Astrocyte of the spinal cord (primary cell): Measurements from ENCODE around the gene ZNF853.

ENCODE experiments used
- DNase-seq: peaks from one replicate; pipeline ENCODE4 v3.0.0; 2011; ENCODE audit warnings: low read depth, low spot score
- H3K4me3 ChIP-seq: 2 replicates; pipeline ENCODE4 v1.5.1; 2011; ENCODE audit warnings: low read depth, mild to moderate bottlenecking, low read length, moderate library complexity
- in situ Hi-C: cut with HindIII; loops from 2 replicates; pipeline ENCODE4 v1.10.0; 2017; ENCODE audit warnings: low sequenced_read_pairs
- TF ChIP-seq, protein P1 (sequence below): IDR thresholded peaks from 2 replicates; pipeline ENCODE4 v1.5.1; 2012; ENCODE audit warnings: low read depth, mild to moderate bottlenecking, low read length, inconsistent platforms

Gene ZNF853

DNA sequence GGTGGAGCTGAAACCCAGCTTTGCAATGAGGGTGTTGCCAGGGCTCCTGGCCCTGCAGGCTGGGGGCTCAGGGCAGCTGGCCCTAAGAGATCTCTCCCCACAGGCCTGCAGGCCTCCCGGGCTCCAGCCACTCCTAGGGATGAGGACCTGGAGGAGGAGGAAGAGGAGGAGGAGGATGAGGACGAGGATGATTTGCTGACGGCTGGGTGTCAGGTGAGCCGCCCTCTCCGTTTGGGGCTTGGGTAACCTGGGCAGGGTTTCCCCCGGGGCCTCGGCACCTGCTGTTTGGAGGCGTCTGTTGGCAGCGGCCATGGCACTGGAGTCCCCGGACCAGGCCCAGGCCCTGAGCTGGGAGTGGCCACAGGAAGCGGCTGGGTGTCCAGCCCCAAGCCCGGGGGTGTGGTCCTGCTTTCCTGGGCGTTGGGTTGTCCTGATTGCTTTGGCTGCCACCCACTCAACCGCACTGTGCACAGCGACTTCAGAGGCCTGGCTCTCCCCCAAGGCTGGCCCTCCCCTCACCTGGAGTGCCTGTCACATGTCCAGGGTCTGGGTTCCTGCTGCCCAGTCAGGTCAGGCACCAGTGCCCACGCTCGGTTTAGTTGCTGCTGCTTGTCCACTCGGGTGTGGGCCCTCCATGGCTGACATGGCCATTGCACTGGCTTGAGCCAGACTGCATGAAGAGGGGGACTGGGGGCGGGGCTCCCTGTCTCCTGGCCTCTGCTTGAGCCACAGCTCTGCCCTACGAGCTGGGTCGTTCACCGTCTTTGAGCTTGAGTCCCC is 27.6 kb downstream of the ZNF853 start:
- no peak for DNase-seq
- H3K4me3 ChIP-seq: no peak overlapping the region
- TF ChIP-seq, protein P1, sequence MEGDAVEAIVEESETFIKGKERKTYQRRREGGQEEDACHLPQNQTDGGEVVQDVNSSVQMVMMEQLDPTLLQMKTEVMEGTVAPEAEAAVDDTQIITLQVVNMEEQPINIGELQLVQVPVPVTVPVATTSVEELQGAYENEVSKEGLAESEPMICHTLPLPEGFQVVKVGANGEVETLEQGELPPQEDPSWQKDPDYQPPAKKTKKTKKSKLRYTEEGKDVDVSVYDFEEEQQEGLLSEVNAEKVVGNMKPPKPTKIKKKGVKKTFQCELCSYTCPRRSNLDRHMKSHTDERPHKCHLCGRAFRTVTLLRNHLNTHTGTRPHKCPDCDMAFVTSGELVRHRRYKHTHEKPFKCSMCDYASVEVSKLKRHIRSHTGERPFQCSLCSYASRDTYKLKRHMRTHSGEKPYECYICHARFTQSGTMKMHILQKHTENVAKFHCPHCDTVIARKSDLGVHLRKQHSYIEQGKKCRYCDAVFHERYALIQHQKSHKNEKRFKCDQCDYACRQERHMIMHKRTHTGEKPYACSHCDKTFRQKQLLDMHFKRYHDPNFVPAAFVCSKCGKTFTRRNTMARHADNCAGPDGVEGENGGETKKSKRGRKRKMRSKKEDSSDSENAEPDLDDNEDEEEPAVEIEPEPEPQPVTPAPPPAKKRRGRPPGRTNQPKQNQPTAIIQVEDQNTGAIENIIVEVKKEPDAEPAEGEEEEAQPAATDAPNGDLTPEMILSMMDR: no peak
- in situ Hi-C loops: no loop called here

DNA sequence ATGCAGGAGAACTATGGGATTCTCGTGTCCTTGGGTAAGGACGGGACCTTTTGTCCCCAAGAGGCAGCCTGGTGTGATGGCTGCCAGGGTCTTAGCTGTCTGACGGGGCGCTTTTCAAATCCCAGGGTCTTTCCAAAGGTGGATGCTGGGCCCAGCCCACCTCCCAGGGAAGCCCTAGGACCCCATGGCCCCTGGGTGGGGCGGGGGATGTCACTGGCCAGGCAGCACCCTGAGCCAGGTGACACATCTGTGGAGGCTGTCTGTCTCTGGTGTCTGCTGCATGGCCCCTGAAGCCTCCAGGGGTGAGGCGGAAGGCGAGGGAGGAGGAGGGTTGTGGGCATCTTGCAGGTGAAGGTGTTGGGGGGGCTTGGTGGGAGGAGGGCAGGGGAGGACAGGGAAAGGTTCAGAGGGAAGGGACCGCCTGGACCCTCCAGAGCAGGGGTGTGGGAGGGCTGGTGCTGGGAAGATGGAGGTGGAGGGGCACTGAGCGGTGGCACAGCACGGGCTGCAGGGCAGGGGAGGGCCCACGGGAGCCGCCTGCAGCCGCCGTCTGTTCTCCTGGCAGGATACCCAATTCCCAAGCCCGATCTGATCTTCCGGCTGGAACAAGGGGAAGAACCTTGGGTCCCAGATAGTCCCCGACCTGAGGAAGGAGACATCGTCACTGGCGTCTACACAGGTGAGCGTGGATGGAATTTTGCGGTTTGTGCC is 28.7 kb downstream of the ZNF853 start:
- TF ChIP-seq, protein P1: no peak
- in situ Hi-C loops: no loop called here
- no peak for DNase-seq
- no peak overlapping the region for H3K4me3 ChIP-seq

DNA sequence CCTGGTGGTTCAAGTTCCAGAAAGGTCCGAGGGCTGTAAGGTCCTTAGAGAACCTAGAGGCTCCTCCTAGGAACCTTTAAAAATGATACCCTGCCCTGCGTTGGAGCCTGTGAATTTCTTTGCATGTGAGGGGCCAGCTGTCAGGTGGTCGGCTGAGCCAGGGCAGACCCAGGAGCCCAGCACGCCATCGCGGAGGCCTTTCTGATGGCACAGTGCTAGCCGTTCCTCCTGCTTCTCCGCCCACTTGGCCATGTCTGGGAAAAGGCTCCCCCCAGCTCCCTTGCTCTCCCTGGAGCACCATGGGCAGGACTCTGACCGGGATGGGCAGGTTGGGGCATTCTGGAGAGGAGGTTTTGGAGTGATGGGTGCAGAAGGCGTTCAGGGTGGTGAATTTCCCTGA is 29.3 kb downstream of the ZNF853 start:
- DNase-seq: no peak
- TF ChIP-seq, protein P1: no peak
- in situ Hi-C loops: no loop called here
- H3K4me3 ChIP-seq: no peak overlapping the region

DNA sequence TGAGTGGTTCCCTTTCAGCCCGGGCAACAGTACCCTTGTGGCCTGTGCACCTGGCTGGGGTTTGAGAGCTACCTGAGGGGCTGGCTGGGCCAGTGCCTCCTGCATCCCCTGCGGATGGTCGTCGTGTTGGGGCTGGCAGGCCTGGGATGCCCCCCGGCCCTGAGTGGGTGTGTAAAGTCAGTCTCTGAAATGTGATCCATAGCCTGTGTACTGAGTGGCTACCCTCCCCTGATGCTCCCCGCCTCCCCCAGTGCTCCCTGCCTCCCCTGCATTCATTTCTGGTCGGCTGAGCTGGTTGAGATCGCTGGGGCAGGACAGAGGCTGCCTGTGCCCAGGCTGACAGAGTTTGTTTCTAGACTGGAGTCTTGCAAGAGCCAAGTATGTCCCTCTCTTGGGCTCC is 31.1 kb downstream of the ZNF853 start:
- no peak for DNase-seq
- H3K4me3 ChIP-seq: no peak overlapping the region
- in situ Hi-C loops: no loop called here

GRCh38 chr7:6647080-6647479 is 31.7 kb downstream of the ZNF853 start:
- in situ Hi-C loops: no loop called here
- no peak for DNase-seq
- TF ChIP-seq, protein P1: no peak
- H3K4me3 ChIP-seq: no peak overlapping the region

More for the DNA sequence above, 31.1 kb downstream of the ZNF853 start:
- TF ChIP-seq, protein P1: no peak

- no peak overlapping the region for H3K4me3 ChIP-seq
- TF ChIP-seq, protein P1: no peak
- in situ Hi-C loops: no loop called here
- DNase-seq: no peak
These were observed 32.1 kb downstream of the ZNF853 start for GRCh38 chr7:6647541-6647940.
